Naive thymus-derived CD8-positive, alpha-beta T cell (primary cell): ENCODE measurements around the gene ZCRB1. TPM values are rescaled to one million over a fixed set of nuclear protein-coding genes. Genes with fewer than 3 reads are reported as not detected.

Source experiments
- ATAC-seq, 2 donors: fragments of 150-1000 bp; cut with Tn5 transposase in 1 of 2; sonication (Bioruptor Pico), chemical (Tn5 transposase) in 1 of 2; 1 replicate in 1 of 2; 2 replicates in 1 of 2; pipeline ENCODE4 v1.10.0; 2021; ENCODE audit warnings: mild to moderate bottlenecking in 2 of 2, moderate library complexity in 2 of 2
- POLR2A ChIA-PET: fragments of 350-600 bp; sonication (Branson Sonifier 250); formaldehyde crosslinking; loops from one replicate; lab custom pipeline; 2021; ENCODE audit warnings: antibody characterized with exemption; lab: Charles Lee
- DNase-seq, 10 donors: peaks; one replicate each; pipeline versions ENCODE4 v3.0.0 to v3.0.0-alpha.2; 2020 to 2022
- H3K27ac Mint-ChIP-seq, 10 donors: one replicate each; pipeline ENCODE4 v1.8.0; 2020 to 2022; ENCODE audit warnings: mild to moderate bottlenecking in 10 of 10, mixed read lengths in 10 of 10, moderate library complexity in 4 of 10, inconsistent platforms in 1 of 10
- H3K27me3 Mint-ChIP-seq, 5 donors: one replicate each; pipeline ENCODE4 v1.8.0; 2021 to 2022; ENCODE audit warnings: mixed read lengths in 5 of 5
- H3K36me3 Mint-ChIP-seq, 3 donors: one replicate each; pipeline ENCODE4 v1.8.0; 2020 to 2022; ENCODE audit warnings: mixed read lengths in 3 of 3, mild to moderate bottlenecking in 2 of 3, inconsistent platforms in 1 of 3
- H3K4me1 Mint-ChIP-seq, 4 donors: one replicate each; pipeline ENCODE4 v1.8.0; 2021 to 2022; ENCODE audit warnings: mixed read lengths in 4 of 4
- H3K4me3 Mint-ChIP-seq, 10 donors: one replicate each; pipeline ENCODE4 v1.8.0; 2020 to 2022; ENCODE audit warnings: mild to moderate bottlenecking in 10 of 10, mixed read lengths in 10 of 10, moderate library complexity in 6 of 10, inconsistent platforms in 1 of 10
- H3K9me3 Mint-ChIP-seq, 9 donors: one replicate each; pipeline ENCODE4 v1.8.0; 2020 to 2022; ENCODE audit warnings: mixed read lengths in 9 of 9, mild to moderate bottlenecking in 3 of 9, inconsistent platforms in 1 of 9, moderate library complexity in 1 of 9
- microRNA-seq: library from miRNA; unstranded; fragments of <30 nt; microRNA quantifications from one replicate; pipeline ENCODE4 v1.2.0, GENCODE V29; 2022; ENCODE audit warnings: borderline microRNAs expressed
- polyA plus RNA-seq, 3 donors: library from polyadenylated mRNA; unstranded; fragments of 300-500 nt; fragmentation: Illumina TruSeq; gene quantifications; one replicate each; pipeline ENCODE4 v1.2.3, GENCODE V29; 2021
- total RNA-seq, 8 experiments: library from RNA in 2 of 8; stranded (reverse) in 2 of 8; gene quantifications; one replicate each; pipeline ENCODE4 v1.2.3 and lab custom pipeline; 2021 to 2026

The ZCRB1 gene
- total and polyA plus RNA-seq, 5 experiments from 2014 or later: 29.6 to 80.4 (median 67.7) TPM

- Mint-ChIP-seq H3K4me3 (no peak overlapping the region), H3K9me3 (peaks cover 0 to 1% (median 0%) of the 10 kb centered on the region in 9 donors), H3K36me3 (peaks cover 0 to 3% (median 0%) of the 10 kb centered on the region in 3 donors), H3K27me3 (peaks cover 0 to 12% (median 7%) of the 10 kb centered on the region in 5 donors), H3K27ac (no peak overlapping the region), H3K4me1 (peaks cover 4 to 8% (median 7%) of the 10 kb centered on the region in 4 donors)
- ATAC-seq: no peak
- DNase-seq: no peak
- POLR2A ChIA-PET: no interaction called here
Measured at GRCh38 chr12:42267413-42268190, 58.3 kb downstream of the ZCRB1 start.

DNA sequence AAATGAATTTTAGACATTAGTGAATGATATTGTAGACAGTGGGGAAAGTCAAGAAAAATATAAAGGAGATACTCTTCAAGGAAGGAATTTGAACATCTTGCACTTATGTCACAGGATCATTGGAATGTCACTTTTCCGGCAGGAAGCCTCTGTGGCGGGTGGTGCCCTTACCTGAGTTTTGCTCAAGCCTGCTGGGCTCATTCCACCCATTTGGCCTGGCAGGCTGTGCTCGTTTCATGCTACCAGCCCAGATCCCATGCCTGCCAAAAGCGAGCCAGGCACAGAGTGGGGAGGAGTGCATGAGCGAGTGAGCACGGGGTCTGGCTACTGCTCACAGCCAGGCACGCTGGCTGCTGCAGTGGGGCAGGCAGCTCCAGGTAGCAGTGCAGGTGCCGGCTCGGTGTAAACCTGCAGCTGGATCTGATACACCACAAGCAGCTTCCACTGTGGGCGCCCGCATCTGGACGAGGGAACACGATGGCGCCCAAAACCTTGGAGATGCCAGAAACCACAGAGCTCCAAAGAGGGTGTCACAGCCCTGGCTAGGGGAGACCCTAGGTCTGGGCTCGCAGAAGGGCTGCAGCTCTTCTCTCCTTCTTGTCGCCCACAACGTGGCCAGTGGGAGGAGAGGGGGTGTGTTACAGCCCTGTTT is 59.2 kb downstream of the ZCRB1 start:
- Mint-ChIP-seq H3K27me3 (peaks cover 0 to 9% (median 3%) of the 10 kb centered on the region in 5 donors), H3K27ac (no peak overlapping the region), H3K36me3 (no peaks in the 10 kb centered on the region), H3K4me3 (no peak overlapping the region), H3K4me1 (peaks cover 4 to 8% (median 7%) of the 10 kb centered on the region in 4 donors), H3K9me3 (no peaks in the 10 kb centered on the region)
- ATAC-seq (no peak), DNase-seq (no peak)
- POLR2A ChIA-PET: no interaction called here

- H3K36me3 Mint-ChIP-seq: peaks cover 0 to 2% (median 0%) of the 10 kb centered on the region in 3 donors
- no peak overlapping the region for H3K4me3 Mint-ChIP-seq
- POLR2A ChIA-PET: no interaction called here
- no peaks in the 10 kb centered on the region for H3K27me3 Mint-ChIP-seq
- no peak overlapping the region for H3K27ac Mint-ChIP-seq
- ATAC-seq (no peak), DNase-seq (no peak)
- peaks cover 0 to 3% (median 0%) of the 10 kb centered on the region in 4 donors for H3K4me1 Mint-ChIP-seq
- no peaks in the 10 kb centered on the region for H3K9me3 Mint-ChIP-seq
Measured at GRCh38 chr12:42262271-42262670, 63.6 kb downstream of the ZCRB1 start.

Small RNAs within 50 kb of the gene (microRNA-seq; reads per million reads assigned to microRNA genes)
- not detected for gene MIR7851

Other genes with a start within 250 kb of the ZCRB1 start
- gene GXYLT1, start 181.2 kb downstream of the ZCRB1 start, total RNA-seq: 10 to 100 TPM in 1 of 2 experiments, 1 to 10 TPM in 1; 9.9 to 10.8 TPM
- 1 to 10 TPM; 1.6 to 2.6 (median 1.9) TPM for gene GXYLT1, start 181.2 kb downstream of the ZCRB1 start, polyA plus RNA-seq
- 10 to 100 TPM; 40.2 to 42.8 TPM for gene YAF2, start 87.8 kb downstream of the ZCRB1 start, total RNA-seq
- gene YAF2, start 87.8 kb downstream of the ZCRB1 start, polyA plus RNA-seq: 10 to 100 TPM; 10.6 to 21.8 (median 12.7) TPM
- 100 to 1,000 TPM; 107 to 111 TPM for gene PPHLN1, start 73 bp upstream of the ZCRB1 start, total RNA-seq
- gene PPHLN1, start 73 bp upstream of the ZCRB1 start, polyA plus RNA-seq: 100 to 1,000 TPM; 152 to 178 (median 155) TPM